ENCODE data around the gene YAP1. TPM values are rescaled to one million over a fixed set of nuclear protein-coding genes. Genes with fewer than 3 reads are reported as not detected.

YAP1 gene
- total RNA-seq, 2 donors from 2014 or later = 26.0 to 38.9 TPM

- Histone ChIP-seq H3K27me3 (no peaks in the 10 kb centered on the region), H3K36me3 (replicated peaks in 1 of 2; ENCODE audit: insufficient read depth in 1 of 2, low read depth in 2 of 2) (no peaks in the 10 kb centered on the region), H3K9me3 (no peaks in the 10 kb centered on the region), H3K27ac (no peak overlapping the region), H3K4me3 (no peak overlapping the region), H3K4me1 (peaks cover 18% of the 10 kb centered on the region)
- intact Hi-C loops (cut with DNase I) = no loop called here
- DNase-seq (no peak), ATAC-seq (no peak)
- TF ChIP-seq, protein P1, sequence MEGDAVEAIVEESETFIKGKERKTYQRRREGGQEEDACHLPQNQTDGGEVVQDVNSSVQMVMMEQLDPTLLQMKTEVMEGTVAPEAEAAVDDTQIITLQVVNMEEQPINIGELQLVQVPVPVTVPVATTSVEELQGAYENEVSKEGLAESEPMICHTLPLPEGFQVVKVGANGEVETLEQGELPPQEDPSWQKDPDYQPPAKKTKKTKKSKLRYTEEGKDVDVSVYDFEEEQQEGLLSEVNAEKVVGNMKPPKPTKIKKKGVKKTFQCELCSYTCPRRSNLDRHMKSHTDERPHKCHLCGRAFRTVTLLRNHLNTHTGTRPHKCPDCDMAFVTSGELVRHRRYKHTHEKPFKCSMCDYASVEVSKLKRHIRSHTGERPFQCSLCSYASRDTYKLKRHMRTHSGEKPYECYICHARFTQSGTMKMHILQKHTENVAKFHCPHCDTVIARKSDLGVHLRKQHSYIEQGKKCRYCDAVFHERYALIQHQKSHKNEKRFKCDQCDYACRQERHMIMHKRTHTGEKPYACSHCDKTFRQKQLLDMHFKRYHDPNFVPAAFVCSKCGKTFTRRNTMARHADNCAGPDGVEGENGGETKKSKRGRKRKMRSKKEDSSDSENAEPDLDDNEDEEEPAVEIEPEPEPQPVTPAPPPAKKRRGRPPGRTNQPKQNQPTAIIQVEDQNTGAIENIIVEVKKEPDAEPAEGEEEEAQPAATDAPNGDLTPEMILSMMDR (IDR thresholded peaks at IDR 0.05) = no peak
- TF ChIP-seq POLR2A (IDR thresholded peaks at IDR 0.05) = no peak
- 12 to 32% methylated on average over 1 of the region's 1 CpG for WGBS, 2 donors
Observed at GRCh38 chr11:102143867-102144266, 33.6 kb downstream of the YAP1 start.

DNA sequence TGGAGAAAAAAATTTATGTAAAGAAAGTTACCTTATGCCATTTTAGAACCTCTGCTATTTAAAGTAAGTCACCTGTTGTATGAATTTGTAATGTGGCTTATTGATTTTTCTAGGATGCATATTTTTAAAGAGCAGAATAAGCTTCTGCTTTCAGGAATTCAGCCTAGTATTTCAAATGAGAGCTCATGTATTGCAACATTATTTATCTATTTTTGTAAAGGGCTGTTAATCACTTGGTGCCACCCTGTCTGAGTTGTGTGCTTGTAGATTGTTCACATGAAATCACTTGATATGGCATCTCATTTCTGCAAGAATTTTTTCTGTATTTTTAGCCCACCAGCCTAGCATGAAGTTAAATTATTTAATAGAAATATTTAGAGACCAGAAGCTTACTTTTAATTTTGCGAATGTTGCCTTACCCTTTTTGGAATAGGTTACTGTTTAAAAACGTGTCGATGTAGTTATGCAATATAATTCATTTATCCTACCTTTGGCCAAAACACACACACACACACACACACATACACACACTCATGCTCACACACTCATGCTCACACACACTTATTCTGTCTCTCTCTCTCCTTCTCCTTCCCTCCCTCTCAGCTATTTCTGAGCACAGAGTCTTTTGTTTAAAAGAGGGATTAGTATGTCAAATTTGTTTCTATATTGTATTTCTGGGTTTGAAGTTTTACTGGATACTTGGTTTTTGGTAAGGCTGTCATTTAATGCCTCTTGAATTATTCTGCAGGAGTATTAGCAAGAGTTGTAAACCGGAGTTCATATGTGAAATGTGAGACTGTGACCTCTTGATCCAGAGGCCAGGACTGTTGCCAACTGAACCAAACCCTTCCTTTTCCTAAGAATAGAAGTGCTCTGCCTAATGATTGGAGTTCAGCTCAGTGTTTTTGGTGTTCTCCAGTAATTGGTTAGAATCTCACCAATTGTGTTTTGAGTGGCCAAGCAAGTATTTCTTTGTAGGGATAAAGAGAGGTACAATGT, 34.4 kb downstream of the YAP1 start:
- no peaks in the 10 kb centered on the region for H3K36me3 ChIP-seq (replicated peaks in 1 of 2; ENCODE audit: insufficient read depth in 1 of 2, low read depth in 2 of 2)
- TF ChIP-seq, protein P1 (IDR thresholded peaks at IDR 0.05) = no peak
- no peak for TF ChIP-seq POLR2A (IDR thresholded peaks at IDR 0.05)
- DNase-seq (peak in 3 of 4 donors; percentile 21 to 41 (median 33)), ATAC-seq (no peak)
- H3K4me3 ChIP-seq = no peak overlapping the region
- no peaks in the 10 kb centered on the region for H3K9me3 ChIP-seq
- intact Hi-C loops (cut with DNase I) = no loop called here
- peak overlapping the region in 1 of 4 donors; percentile 12 for H3K27ac ChIP-seq
- WGBS, 2 donors = 22 to 25% methylated on average over 4 of the region's 4 CpGs
- H3K27me3 ChIP-seq = no peaks in the 10 kb centered on the region
- peaks cover 15% of the 10 kb centered on the region for H3K4me1 ChIP-seq

- intact Hi-C loops (cut with DNase I) = no loop called here
Observed at GRCh38 chr11:102147015-102147414, 36.8 kb downstream of the YAP1 start.

DNA sequence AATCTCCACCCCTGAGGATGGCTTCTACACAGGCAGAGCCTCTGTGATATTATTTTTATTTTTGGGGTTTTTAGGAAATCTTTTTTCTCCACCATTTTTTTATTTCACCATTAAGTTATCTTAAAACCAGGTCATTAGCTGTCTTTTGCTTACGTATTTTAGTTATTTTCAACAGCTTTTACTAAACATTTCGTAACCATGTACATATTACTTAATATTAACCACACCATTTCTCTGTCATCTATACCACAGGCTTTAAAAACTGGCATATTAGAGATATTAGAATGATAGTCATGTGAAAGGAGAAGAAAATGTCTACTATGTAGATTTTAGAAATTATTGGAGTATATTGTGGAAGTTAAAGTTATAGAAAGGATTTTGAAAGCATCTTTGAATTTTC, 37.4 kb downstream of the YAP1 start:
- TF ChIP-seq POLR2A (IDR thresholded peaks at IDR 0.05) = no peak
- TF ChIP-seq, protein P1 (IDR thresholded peaks at IDR 0.05) = no peak
- no peak for DNase-seq
- H3K9me3 ChIP-seq = no peaks in the 10 kb centered on the region
- H3K4me3 ChIP-seq = no peak overlapping the region
- 85 to 89% methylated on average over 2 of the region's 2 CpGs for WGBS, 2 donors
- no peaks in the 10 kb centered on the region for H3K27me3 ChIP-seq
- no peaks in the 10 kb centered on the region for H3K36me3 ChIP-seq (replicated peaks in 1 of 2; ENCODE audit: insufficient read depth in 1 of 2, low read depth in 2 of 2)
- H3K4me1 ChIP-seq = peaks cover 15% of the 10 kb centered on the region
- intact Hi-C loops (cut with DNase I) = no loop called here
- no peak overlapping the region for H3K27ac ChIP-seq
- no peak for ATAC-seq

More at GRCh38 chr11:102147015-102147414, 36.8 kb downstream of the YAP1 start:
- 79 to 85% methylated on average over 4 of the region's 4 CpGs for WGBS, 2 donors
- H3K27ac ChIP-seq = no peak overlapping the region
- H3K36me3 ChIP-seq (replicated peaks in 1 of 2; ENCODE audit: insufficient read depth in 1 of 2, low read depth in 2 of 2) = no peaks in the 10 kb centered on the region
- DNase-seq (no peak), ATAC-seq (no peak)
- no peaks in the 10 kb centered on the region for H3K27me3 ChIP-seq
- no peak for TF ChIP-seq POLR2A (IDR thresholded peaks at IDR 0.05)
- TF ChIP-seq, protein P1 (IDR thresholded peaks at IDR 0.05) = no peak
- H3K4me3 ChIP-seq = no peak overlapping the region
- peaks cover 15% of the 10 kb centered on the region for H3K4me1 ChIP-seq
- H3K9me3 ChIP-seq = no peaks in the 10 kb centered on the region

Data from body of pancreas (tissue), 4 donors.